NCI-H1092 treated with DMSO at 0.1 percent for 48 hours (cell line): Measurements from ENCODE around the gene DNASE1.

ENCODE experiments used
- DNase-seq: peaks from one replicate; lab custom pipeline; 2025; lab: John Stamatoyannopoulos, UW

Gene DNASE1

DNA sequence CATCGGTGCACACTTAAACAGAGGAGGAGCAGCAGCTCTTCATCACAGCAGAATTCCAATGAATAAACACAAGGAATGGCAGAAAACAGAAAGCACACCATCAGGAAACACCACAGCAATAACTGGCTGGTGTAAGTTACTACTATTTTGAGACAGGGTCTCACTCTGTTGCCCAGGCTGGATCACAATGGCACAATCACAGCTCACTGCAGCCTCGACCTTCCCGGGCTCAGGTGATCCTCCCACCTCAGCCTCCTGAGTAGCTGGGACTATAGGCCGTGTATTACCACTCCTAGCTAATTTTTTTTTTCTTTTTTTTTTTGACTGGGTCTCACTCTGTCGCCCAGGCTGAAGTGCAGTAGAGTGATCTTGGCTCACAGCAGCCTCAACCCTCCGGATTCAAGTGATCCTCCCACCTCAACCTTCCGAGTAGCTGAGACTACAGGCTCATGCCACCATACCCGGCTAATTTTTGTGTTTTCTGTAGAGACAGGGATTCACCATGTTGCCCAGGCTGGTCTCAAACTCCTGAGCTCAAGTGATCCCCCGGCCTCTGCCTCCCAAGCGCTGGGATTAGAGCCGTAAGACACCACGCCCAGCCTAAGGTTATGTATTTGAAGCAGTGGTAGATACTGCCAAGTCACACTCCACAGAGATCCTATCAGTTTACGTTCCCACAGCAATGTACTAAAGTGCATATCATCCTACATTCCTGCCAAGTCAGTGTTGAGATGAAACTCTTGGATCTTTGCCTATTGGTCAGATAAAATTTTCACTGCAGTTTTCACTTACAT, 42.1 kb downstream of the DNASE1 start:
- DNase-seq, result no peak

- no peak for DNase-seq
These were observed 44.5 kb downstream of the DNASE1 start for GRCh38 chr16:3698941-3699340.

DNA sequence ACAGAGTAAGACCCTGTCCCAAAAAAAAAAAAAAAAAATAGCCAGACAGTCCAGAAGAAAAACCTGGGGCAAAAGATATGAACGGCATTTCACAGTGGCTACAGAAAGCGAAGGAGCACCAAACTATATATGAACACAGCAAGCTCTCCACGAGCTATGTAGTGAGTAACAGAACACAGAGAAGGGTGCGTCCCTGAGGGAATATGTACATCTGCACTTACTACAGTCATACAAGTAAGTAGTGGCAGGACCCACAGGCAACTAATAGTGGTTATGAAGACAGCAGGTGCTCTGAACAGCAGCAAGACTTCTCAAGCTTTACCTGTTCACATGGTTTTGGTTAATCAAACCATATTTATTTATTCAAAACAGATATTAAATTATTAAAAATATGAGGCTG, 47.0 kb downstream of the DNASE1 start:
- DNase-seq, result no peak

DNA sequence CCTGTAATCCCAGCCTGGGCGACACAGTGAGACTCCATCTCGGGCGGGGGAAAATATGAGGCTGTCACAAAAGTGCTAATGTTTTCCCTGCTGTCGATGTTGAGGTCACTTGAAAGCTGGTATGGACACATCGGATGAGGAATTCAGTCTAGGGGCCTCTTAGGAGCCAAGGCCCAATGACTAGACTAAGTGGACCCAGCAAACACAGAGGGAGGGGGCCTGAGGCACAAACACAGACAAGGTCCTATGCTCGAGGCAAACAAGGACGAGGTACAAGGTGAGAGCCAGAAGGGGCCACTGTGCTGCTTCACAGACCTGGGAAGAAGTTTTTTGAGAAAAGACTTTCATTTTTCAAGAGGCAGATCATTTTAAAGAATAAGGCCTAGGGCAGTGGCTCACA, 47.6 kb downstream of the DNASE1 start:
- DNase-seq, result no peak

- DNase-seq, result no peak
These were observed 51.9 kb downstream of the DNASE1 start for GRCh38 chr16:3706253-3707012.
